GM20431 (cell line): ENCODE data around the gene PKNOX2.

ENCODE experiments used
- in situ Hi-C: fragments of 300-500 bp; cut with MseI, MboI; formaldehyde crosslinking; loops from one replicate; pipeline ENCODE4 v1.15.0; 2020; ENCODE audit warnings: low sequenced_read_pairs; ENCODE audit not compliant: unreplicated experiment

PKNOX2 gene

GRCh38 chr11:125148743-125149142 lies 15.8 kb upstream of the PKNOX2 start:
- in situ Hi-C loops, result loop anchor here (10.0 kb wide), 1 partner anchor 194 kb away; the partner anchor contains the start of gene CCDC15

GRCh38 chr11:125153837-125154236 lies 10.7 kb upstream of the PKNOX2 start:
- in situ Hi-C loops, result no loop called here

GRCh38 chr11:125154378-125155099 lies 10.0 kb upstream of the PKNOX2 start:
- in situ Hi-C loops, result no loop called here

DNA sequence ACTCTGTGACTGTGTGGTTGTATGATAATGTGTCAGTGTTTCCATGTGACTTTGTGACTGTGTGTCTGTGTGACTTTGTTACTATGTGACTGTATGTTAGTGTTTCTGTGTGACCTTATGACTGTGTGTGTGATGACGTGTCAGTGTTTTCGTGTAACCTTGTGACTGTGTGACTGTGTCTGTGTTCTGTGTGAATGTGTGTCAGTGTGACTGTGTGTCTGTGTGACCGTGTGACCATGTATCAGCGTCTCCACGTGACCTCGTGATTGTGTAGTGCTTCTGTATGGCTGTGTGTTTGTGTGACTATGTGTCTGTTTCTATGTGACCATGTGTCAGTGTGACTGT lies 9.5 kb upstream of the PKNOX2 start:
- in situ Hi-C loops, result no loop called here

DNA sequence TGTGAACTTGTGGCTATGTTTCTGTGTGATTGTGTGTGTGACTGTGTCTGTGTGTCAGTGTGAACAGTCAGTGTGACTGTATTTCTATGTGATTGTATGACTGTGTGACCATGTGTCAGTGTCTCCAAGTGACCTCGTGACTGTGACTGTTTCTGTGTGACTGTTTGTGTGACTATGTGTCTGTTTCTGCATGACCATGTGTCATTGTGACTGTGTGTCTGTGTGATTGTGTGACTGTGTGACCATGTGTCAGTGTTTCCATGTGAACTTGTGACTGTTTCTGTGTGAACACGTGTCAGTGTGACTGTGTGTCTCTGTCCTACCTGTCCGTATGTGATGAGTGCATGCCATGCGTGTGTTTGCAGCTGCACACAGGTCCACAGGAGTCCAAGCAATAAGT lies 8.8 kb upstream of the PKNOX2 start:
- in situ Hi-C loops, result no loop called here

- in situ Hi-C loops, result no loop called here
Observed at GRCh38 chr11:125156346-125157117, 8.0 kb upstream of the PKNOX2 start.

GRCh38 chr11:125157118-125157733 lies 7.3 kb upstream of the PKNOX2 start:
- in situ Hi-C loops, result no loop called here

- in situ Hi-C loops, result no loop called here
Observed at GRCh38 chr11:125157953-125158680, 6.4 kb upstream of the PKNOX2 start.

GRCh38 chr11:125162743-125163142 lies 1.8 kb upstream of the PKNOX2 start:
- in situ Hi-C loops, result no loop called here

DNA sequence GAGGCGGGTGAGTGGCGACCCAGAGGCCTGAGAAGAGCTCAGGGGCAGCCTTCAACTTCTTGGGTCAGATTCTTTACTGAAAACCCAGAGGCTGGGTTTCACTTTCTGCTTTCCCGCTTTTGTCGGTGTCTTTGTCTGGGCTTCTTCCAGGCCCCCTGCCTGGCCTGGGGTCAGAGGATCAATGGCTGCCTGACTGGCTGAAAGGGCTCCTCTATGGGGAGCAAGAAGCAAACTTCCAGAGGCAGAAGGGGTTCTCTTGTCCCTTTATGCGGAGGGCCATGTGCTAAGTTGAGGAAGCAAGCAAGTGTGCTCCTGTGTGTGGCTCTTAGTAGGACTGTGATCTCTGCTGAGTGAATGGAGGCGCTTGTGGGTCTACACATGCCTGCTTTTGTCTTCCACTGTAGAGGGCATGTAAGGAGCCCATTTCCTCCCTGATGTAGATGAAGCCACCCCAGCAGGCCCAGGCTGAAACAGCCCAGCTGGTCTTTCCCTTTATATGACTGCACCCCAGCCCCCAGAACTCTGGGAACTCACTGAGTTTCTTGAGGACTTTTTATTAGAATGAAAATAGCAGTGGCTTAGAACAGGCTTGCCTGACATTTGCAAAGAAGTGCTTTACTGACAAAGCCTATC lies 1.0 kb upstream of the PKNOX2 start:
- in situ Hi-C loops, result no loop called here

- in situ Hi-C loops, result no loop called here
Observed at GRCh38 chr11:125164091-125164421, 495 bp upstream of the PKNOX2 start.

GRCh38 chr11:125165111-125165842 lies 726 bp downstream of the PKNOX2 start:
- in situ Hi-C loops, result no loop called here

- in situ Hi-C loops, result no loop called here
Observed at GRCh38 chr11:125165843-125166763, 1.6 kb downstream of the PKNOX2 start.

DNA sequence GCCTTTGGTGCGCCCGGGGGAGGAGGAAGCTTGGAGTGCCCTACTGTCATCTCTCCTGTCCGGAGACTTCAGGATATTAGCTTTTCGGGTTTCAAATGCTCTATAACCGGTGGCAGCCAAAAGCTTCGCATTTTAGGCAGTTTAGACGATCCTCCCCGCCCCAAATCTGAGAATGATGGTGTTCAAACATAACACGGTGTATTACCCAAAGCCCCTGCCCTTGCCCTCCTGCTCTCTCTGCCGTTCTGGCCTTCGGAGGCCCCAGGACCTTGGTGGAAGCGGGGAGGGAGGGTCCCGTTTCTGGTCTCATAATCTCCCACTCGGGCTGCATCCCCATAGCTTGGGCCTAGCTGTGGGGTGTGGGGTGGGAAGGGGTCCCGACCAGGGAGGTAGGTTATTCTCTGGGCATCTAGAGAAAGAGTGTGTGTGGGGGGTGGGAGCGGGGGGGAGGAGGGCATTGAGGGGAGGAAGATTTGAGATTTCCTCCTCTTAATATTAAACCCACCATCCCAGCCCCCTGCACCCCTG lies 2.3 kb downstream of the PKNOX2 start:
- in situ Hi-C loops, result no loop called here

DNA sequence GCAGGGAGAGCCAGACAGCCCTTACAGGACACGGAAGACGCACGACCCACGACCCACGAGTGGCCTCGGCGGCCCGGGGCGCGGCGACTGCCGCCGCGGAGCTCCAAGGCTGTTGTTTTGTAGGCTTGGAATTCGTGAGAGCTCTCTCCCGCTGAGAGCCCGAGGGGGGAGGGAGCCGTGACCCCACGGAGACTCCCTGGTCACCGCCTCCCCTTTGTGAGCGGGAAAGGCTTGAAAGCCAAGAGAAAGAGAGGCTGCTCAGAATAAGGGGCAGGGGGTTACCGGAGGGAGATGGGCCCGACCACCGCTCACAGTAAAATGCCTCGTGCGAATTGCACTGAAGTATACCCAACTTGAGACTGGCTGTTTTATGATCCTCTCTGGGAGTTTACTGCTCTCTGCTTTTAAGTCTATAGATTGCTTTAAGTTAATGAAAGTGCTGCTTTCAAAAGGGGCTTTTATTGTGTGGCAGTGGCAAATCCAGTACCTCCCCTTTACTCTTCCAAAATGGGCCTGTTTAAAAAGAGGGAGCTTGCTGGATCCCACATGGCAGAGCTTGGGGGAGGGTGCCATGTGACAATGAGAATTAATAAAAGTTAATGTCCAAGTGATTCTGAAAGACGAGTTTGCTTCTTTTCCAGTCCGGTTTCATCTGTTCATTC lies 2.9 kb downstream of the PKNOX2 start:
- in situ Hi-C loops, result no loop called here

- in situ Hi-C loops, result no loop called here
Observed at GRCh38 chr11:125167954-125168835, 3.6 kb downstream of the PKNOX2 start.

DNA sequence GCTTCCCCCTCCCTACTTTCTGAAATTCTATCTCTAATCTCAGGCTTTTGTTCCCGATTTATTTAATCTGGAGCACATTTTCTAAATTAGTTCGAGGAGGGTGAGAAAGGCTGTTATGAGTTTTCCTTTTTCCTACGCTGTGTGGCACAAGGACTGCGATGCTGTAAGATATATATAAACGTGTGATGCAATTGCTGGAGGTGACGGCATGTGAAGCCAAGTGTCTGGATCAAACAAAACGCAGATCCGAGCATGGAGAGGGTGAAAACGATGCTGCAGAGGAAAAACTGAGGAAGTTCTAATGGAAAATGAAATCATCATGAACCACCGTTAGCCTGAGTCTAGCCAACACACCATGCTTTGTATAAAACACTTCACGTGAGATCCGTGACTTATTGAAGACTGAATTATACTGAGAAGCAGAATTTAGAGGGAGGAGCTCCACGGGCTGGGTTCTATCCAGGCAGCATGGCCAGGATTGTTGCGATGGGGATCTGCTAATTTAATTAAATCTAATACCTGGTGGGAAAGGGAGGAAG lies 4.4 kb downstream of the PKNOX2 start:
- in situ Hi-C loops, result no loop called here
